ENCODE measurements around the gene SKIC2. TPM values are rescaled to one million over a fixed set of nuclear protein-coding genes. Genes with fewer than 3 reads are reported as not detected.
A peak's percentile ranks its signal among the peaks of the same experiment; 100 is the strongest.

The SKIC2 gene
- total and polyA plus RNA-seq, 2 of the 8 experiments (the other 6 are each of a cell fraction or from before 2014, with no cell fraction given), result 42.1 to 59.7 TPM

DNA sequence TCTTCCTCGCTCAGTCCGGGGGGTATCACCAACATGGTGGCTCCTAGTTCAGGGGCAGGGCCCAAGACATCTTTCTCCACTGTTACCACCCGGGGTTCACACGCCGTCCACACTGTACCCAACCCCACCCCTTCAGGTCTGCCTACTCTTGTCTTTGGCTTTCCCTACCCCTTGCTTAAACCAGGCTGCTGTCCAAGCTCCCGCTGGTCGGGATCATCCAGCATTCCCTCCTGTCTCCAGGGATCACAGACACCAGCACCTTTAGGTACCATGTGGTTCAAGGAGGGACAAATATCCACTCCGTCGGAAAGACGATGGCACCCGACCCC, 599 bp upstream of the SKIC2 start:
- Histone ChIP-seq H2BK120ac (replicated peaks; ENCODE audit: low read depth, low read length) (no peak overlapping the region), H3K9me3 (ENCODE audit: insufficient read depth in 2 of 2, low read depth in 1 of 2, low read length in 1 of 2) (no peaks in the 10 kb centered on the region), H4K8ac (ENCODE audit: extremely low read depth, insufficient read depth, low read length) (peak overlapping the region; percentile 88; the same call in 1 of the 2 replicates), H3K79me2 (ENCODE audit: control insufficient read depth in 1 of 2, insufficient read depth in 2 of 2, low read length in 2 of 2) (peaks cover 0 to 24% of the 10 kb centered on the region in 2 experiments; a peak in 3 of 4 replicates), H3K23ac (ENCODE audit: insufficient read length) (no peak overlapping the region), H4K91ac (replicated peaks; ENCODE audit: insufficient read length, low read length) (no peak overlapping the region), H2AFZ (ENCODE audit: low read length) (peak overlapping the region; percentile 24; the same call in 1 of the 2 replicates), H3K27ac (ENCODE audit: low read depth, low read length) (peak overlapping the region; percentile 38), H3K36me3 (ENCODE audit: control insufficient read depth in 2 of 4, insufficient read depth in 4 of 4, low read length in 3 of 4) (peaks cover 10 to 56% (median 43%) of the 10 kb centered on the region in 4 experiments; a peak in 7 of 8 replicates), H3K14ac (ENCODE audit: insufficient read length) (no peak overlapping the region), H3K4me1 (replicated peaks in 1 of 4; ENCODE audit: control insufficient read depth in 3 of 4, insufficient read depth in 4 of 4, low read length in 3 of 4) (peaks cover 0 to 6% (median 3%) of the 10 kb centered on the region in 4 experiments; a peak in 3 of 7 replicates), H3K23me2 (ENCODE audit: low read depth, low read length) (peaks cover 10% of the 10 kb centered on the region), H2BK5ac (ENCODE audit: low read depth, low read length) (no peak overlapping the region), H3K79me1 (ENCODE audit: low read depth, low read length) (peaks cover 5% of the 10 kb centered on the region), H2BK15ac (ENCODE audit: low read length) (no peak overlapping the region), H2BK12ac (ENCODE audit: low read depth, low read length) (no peak overlapping the region), H3K18ac (ENCODE audit: extremely low read depth, low read length) (peak overlapping the region; percentile 66), H3K56ac (replicated peaks; ENCODE audit: insufficient read length, low read depth, low read length) (no peak overlapping the region), H3K27me3 (replicated peaks in 1 of 4; ENCODE audit: control insufficient read depth in 3 of 4, extremely low read depth in 1 of 4, insufficient read depth in 3 of 4, low read length in 3 of 4) (no peaks in the 10 kb centered on the region), H2AK5ac (ENCODE audit: low read depth, low read length) (no peak overlapping the region), H3K9ac (replicated peaks in 1 of 4; ENCODE audit: extremely low read depth in 1 of 4, low read depth in 3 of 4, low read length in 3 of 4) (peak overlapping the region; percentile 55 to 87 (median 86)), H3K4me3 (ENCODE audit: extremely low read depth in 1 of 4, insufficient read depth in 2 of 4, low read depth in 3 of 4, low read length in 4 of 4) (peak overlapping the region; percentile 96 to 99 (median 98)), H3K4ac (replicated peaks; ENCODE audit: insufficient read length, low read depth, low read length) (no peak overlapping the region), H4K5ac (ENCODE audit: insufficient read length, low read depth, low read length) (no peak overlapping the region), H4K20me1 (replicated peaks in 1 of 2; ENCODE audit: control insufficient read depth in 1 of 2, insufficient read depth in 2 of 2, low read length in 2 of 2) (peaks cover 0 to 2% of the 10 kb centered on the region in 2 experiments), H3K4me2 (ENCODE audit: insufficient read depth in 1 of 2, low read depth in 2 of 2, low read length in 2 of 2) (peak overlapping the region; percentile 86 to 94), H2BK20ac (ENCODE audit: low read length) (no peak overlapping the region)
- FAIRE-seq (no peak), DNase-seq (ENCODE audit: low read depth in 1 of 2, low spot score in 2 of 2) (no peak)
- WGBS, 2 experiments (ENCODE audit: extremely low coverage in 1 of 2, insufficient coverage in 1 of 2, insufficient read length in 1 of 2, insufficient replicate concordance in 2 of 2, low coverage in 1 of 2, low lambda C conversion rate in 2 of 2, missing lambda C conversion rate in 1 of 2), result 16% methylated on average over 11 of the region's 11 CpGs; no CpG with 5 or more reads in 1 of the 2 experiments
- CTCF ChIA-PET (ENCODE audit: partially characterized antibody), result interaction anchor here (0.8 to 1.5 kb wide), 5 partner anchors 10 to 146 kb away, joined by 3 to 5 read pairs (median 4); partner anchors contain the start of gene CFB
- POLR2A ChIA-PET (ENCODE audit: partially characterized antibody), result interaction anchor here (0.6 to 16.4 kb wide), 14 partner anchors 9 to 417 kb away, joined by 3 to 279 read pairs (median 4); partner anchors contain the start of genes BAG6, CFB, DDX39B and DXO
- TF ChIP-seq SAP30 (IDR thresholded peaks at IDR 0.05; ENCODE audit: insufficient read depth, insufficient replicate concordance, low read length) (peak; percentile 97), POLR2A (IDR thresholded peaks at IDR 0.05; ENCODE audit: control extremely low read depth in 1 of 2, low read depth in 2 of 2, low read length in 2 of 2) (no peak)
